ENCODE results near the gene GTF2H1. TPM values are rescaled to one million over a fixed set of nuclear protein-coding genes. Genes with fewer than 3 reads are reported as not detected.
A peak's percentile ranks its signal among the peaks of the same experiment; 100 is the strongest.
"Not testable (repeated sequence)": the region's sequence is repeated elsewhere in the genome, so short reads cannot be mapped to it uniquely, and the experiment has no call there.

The GTF2H1 gene
- total RNA-seq, 2 experiments from 2014 or later = 61.1 to 63.2 TPM

- Mint-ChIP-seq H3K27ac (no peak overlapping the region), H3K36me3 (no peaks in the 10 kb centered on the region), H3K9me3 (no peaks in the 10 kb centered on the region), H3K27me3 (no peaks in the 10 kb centered on the region), H3K4me1 (peaks cover 20% of the 10 kb centered on the region), H3K4me3 (no peak overlapping the region)
- DNase-seq = no peak
Measured at GRCh38 chr11:18379201-18379600, 56.8 kb downstream of the GTF2H1 start.

GRCh38 chr11:18383388-18384156 lies 61.2 kb downstream of the GTF2H1 start:
- Mint-ChIP-seq H3K27ac (peak overlapping the region; percentile 100), H3K9me3 (no peaks in the 10 kb centered on the region), H3K4me1 (peaks cover 37% of the 10 kb centered on the region), H3K27me3 (no peaks in the 10 kb centered on the region), H3K36me3 (no peaks in the 10 kb centered on the region), H3K4me3 (peak overlapping the region; percentile 61)
- DNase-seq = peak; percentile 85

GRCh38 chr11:18384157-18384641 lies 61.8 kb downstream of the GTF2H1 start:
- Mint-ChIP-seq H3K4me1 (peaks cover 37% of the 10 kb centered on the region), H3K36me3 (no peaks in the 10 kb centered on the region), H3K27ac (peak overlapping the region; percentile 100), H3K9me3 (no peaks in the 10 kb centered on the region), H3K27me3 (no peaks in the 10 kb centered on the region), H3K4me3 (peak overlapping the region; percentile 61)
- DNase-seq = no peak

DNA sequence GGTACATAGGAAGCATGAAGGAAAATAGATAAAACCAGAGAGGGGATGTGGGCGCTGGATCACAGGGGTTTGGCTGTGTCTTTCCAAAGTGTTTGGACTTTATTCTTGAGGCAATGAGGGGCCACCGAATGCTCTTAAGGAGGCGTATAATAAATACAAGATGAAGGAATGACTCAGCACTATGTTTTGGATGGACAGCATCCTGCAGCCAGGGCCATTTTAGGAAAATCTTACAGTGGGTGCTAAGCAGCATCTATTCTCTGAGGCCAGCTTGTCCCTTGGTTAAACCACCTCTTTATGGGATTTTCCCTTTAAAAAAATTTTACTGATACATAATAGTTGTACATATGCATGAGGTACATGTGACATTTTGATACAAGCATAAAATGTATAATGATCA lies 67.7 kb downstream of the GTF2H1 start:
- Mint-ChIP-seq H3K4me1 (peaks cover 42% of the 10 kb centered on the region), H3K4me3 (no peak overlapping the region), H3K27ac (no peak overlapping the region), H3K9me3 (no peaks in the 10 kb centered on the region), H3K36me3 (peaks cover 11% of the 10 kb centered on the region), H3K27me3 (peaks cover 6% of the 10 kb centered on the region)
- no peak for DNase-seq

DNA sequence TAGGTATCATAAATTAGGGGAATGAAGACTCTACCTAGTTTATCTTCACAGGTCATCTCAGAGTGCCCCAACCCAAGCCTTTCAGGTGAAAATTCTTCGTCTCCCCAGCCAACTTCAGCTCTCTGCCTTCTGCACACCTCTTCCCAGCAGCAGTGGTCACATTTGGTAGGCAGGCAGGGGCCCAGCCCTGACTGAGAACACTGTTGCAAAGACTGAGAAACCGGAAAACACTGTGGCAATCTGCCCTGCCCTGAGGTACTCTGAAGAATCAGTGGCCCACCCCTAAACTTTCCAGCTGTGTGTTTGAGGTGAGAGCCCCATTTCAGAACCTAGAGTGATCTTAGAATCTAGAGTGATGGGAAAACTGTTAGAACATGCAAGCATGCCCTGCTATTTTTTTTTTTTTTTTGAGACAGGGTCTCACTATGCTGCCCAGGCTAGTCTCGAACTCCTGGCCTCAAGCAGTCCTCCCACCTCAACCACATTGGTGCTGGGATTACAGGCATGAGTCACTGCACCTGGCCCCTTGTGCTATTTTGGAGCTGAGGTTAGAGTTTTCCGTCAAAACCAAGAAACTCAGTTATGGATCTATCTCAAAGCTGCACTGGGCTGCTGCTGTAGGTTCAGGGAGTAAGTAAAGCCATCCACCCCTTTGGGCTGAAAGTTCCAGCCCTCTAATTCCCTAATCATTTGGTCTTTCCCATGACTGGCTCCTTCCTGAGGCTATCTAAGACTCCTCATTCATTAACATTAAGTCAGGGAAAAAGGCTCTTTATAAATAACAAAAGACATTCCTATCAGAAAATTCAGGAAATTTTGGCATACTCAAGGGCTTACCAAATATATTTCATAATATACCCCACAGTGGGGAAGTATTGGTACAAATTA lies 70.3 kb downstream of the GTF2H1 start:
- no peaks in the 10 kb centered on the region for H3K9me3 Mint-ChIP-seq
- H3K36me3 Mint-ChIP-seq = peaks cover 36% of the 10 kb centered on the region
- peak overlapping the region; percentile 61 for H3K4me3 Mint-ChIP-seq
- DNase-seq = peak; percentile 14
- H3K4me1 Mint-ChIP-seq = peaks cover 39% of the 10 kb centered on the region
- peak overlapping the region; percentile 68 for H3K27ac Mint-ChIP-seq
- peaks cover 10% of the 10 kb centered on the region for H3K27me3 Mint-ChIP-seq

DNA sequence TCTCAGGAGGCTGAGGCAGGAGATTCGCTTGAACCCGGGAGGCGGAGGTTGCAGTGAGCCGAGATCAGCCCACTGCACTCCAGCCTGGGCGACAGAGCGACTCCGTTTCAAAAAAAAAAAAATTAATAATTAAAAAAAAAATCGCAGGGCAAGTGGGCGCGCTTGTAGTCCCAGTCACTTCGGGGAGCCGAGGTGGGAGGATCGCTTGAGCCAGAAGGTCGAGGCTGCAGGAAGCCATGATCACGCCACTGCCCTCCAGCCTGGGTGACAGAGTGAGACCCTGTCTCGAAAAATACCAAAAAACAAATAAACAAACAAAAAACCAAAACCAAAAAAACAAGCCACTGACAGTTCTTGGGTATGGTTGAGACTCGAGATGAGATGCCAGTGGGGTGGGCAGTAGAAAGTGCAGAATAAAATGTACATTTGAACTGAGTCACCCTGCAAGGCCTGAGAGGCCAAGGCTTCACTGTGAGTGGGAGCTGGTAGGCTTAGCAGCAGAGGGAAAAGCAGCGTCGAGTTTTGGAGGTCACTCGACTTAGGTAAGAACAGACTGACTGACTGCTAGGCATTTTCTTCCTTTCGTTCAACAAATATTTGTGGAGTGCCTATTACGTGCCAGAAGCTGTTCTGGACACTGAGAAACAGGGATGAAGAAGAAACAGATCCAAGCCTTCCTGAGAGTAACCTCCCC lies 71.4 kb downstream of the GTF2H1 start:
- H3K4me3 Mint-ChIP-seq = peak overlapping the region; percentile 97
- peak; percentile 41 for DNase-seq
- peak overlapping the region; percentile 99 for H3K27ac Mint-ChIP-seq
- H3K36me3 Mint-ChIP-seq = peaks cover 45% of the 10 kb centered on the region
- H3K9me3 Mint-ChIP-seq = no peaks in the 10 kb centered on the region
- H3K27me3 Mint-ChIP-seq = peaks cover 10% of the 10 kb centered on the region
- peaks cover 41% of the 10 kb centered on the region for H3K4me1 Mint-ChIP-seq

DNA sequence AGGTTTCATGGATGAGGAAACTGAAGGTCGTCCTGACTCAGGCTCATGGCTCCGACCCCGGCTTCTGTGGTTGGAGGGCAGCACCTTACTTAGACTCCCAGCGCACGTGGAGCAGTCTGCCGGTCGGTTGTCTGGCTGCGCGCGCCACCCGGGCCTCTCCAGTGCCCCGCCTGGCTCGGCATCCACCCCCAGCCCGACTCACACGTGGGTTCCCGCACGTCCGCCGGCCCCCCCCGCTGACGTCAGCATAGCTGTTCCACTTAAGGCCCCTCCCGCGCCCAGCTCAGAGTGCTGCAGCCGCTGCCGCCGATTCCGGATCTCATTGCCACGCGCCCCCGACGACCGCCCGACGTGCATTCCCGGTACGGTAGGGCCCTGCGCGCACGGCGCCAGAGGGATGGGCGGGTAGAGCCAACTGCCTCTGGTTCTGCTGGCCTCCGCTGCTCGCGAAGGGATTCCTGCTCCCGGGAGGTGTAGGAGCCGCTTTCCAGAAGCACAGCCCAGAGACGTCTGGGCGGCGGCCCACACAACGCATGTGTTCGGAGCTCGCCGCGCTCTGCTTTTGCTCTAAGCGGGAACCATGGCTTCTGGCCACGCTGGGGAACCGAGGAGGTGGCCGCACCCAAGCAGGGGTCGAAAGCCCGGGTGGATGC lies 72.0 kb downstream of the GTF2H1 start, which contains the start of gene LDHA:
TSS of gene LDHA (plus strand) at position 289 of the 653 bp plus-strand sequence. CDS start 2,280 bp downstream, outside the sequence.
- no peaks in the 10 kb centered on the region for H3K9me3 Mint-ChIP-seq
- DNase-seq = peak; percentile 99
- peaks cover 10% of the 10 kb centered on the region for H3K27me3 Mint-ChIP-seq
- peak within 1 kb of the TSS; percentile 99 for H3K27ac Mint-ChIP-seq
- H3K4me3 Mint-ChIP-seq = peak within 1 kb of the TSS; percentile 97
- peaks cover 47% of the 10 kb centered on the region for H3K4me1 Mint-ChIP-seq
- H3K36me3 Mint-ChIP-seq = peaks cover 52% of the 10 kb centered on the region

GRCh38 chr11:18394928-18395734 lies 72.8 kb downstream of the GTF2H1 start:
- peak overlapping the region; percentile 97 for H3K4me3 Mint-ChIP-seq
- H3K9me3 Mint-ChIP-seq = no peaks in the 10 kb centered on the region
- peaks cover 47% of the 10 kb centered on the region for H3K4me1 Mint-ChIP-seq
- peaks cover 10% of the 10 kb centered on the region for H3K27me3 Mint-ChIP-seq
- peak; percentile 14 for DNase-seq
- H3K27ac Mint-ChIP-seq = peak overlapping the region; percentile 99
- H3K36me3 Mint-ChIP-seq = peaks cover 59% of the 10 kb centered on the region

DNA sequence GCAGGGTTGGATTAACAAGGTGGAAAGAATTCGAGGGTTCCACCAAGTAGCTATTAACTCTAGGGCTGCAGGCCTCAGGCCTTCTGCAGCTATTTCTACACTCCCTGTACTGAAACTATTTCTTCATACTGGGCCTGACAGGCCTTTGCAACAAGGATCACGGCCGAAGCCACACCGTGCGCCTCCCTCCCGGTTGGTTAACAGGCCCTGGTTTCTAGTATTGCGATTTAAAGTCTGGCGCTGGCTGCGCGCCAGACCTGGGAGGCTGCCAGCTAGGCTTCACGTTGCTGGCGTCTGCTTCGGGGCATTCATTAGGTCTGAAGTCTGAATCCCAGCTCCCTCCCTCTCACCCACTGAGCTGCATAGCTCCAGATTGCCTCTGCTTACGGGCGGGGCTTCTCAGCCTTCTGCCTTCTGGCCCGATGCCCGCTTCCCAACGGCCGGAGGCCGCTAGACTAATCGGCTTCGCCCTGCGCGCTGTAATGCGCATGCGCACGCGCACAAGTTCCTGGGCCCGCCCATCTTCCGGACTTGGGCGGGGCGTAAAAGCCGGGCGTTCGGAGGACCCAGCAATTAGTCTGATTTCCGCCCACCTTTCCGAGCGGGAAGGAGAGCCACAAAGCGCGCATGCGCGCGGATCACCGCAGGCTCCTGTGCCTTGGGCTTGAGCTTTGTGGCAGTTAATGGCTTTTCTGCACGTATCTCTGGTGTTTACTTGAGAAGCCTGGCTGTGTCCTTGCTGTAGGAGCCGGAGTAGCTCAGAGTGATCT lies 73.6 kb downstream of the GTF2H1 start:
- DNase-seq = peak; percentile 98
- Mint-ChIP-seq H3K27me3 (peaks cover 10% of the 10 kb centered on the region), H3K4me1 (peaks cover 50% of the 10 kb centered on the region), H3K9me3 (no peaks in the 10 kb centered on the region), H3K36me3 (peaks cover 66% of the 10 kb centered on the region), H3K27ac (peak overlapping the region; percentile 99), H3K4me3 (peak overlapping the region; percentile 97)

DNA sequence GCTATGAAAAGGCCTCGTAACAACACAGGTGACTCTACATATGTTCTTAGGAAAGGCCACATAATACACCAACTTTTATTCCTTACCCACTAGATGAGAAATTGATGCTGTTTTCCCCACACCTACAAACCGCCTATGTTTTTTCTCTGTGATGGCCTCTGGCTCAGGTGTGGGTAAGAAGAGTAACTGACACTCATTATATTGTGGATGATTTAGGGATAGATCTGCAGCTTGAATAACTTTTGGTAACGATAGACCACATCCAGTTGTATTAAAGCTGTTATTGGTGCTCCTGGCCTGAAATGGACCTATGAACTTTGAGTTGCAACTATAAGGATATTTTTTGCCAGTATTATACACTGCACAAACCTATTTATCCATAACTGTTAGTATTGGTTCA lies 75.6 kb downstream of the GTF2H1 start:
- Mint-ChIP-seq H3K36me3 (peaks cover 79% of the 10 kb centered on the region), H3K4me3 (peak overlapping the region; percentile 68), H3K9me3 (no peaks in the 10 kb centered on the region), H3K27ac (peak overlapping the region; percentile 38), H3K4me1 (peaks cover 38% of the 10 kb centered on the region), H3K27me3 (peaks cover 10% of the 10 kb centered on the region)
- DNase-seq = no peak

DNA sequence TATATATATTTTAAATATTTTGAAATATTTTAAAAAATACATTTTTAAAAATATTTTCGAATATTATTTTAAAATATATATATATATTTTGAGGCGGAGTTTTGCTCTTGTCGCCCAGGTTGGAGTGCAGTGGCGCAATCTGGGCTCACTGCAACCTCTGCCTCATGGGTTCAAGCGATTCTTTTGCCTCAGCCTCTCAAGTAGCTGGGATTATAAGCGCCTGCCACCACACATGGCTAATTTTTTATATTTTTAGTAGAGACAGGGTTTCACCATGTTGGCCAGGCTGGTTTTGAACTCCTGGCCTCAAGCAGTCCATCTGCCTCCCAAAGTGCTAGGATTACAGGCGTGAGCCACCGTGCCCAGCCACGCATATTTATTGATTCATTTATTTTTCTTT lies 78.7 kb downstream of the GTF2H1 start:
- H3K9me3 Mint-ChIP-seq, H3K4me3 Mint-ChIP-seq, DNase-seq, H3K27me3 Mint-ChIP-seq, H3K27ac Mint-ChIP-seq: not testable (repeated sequence)
- Mint-ChIP-seq H3K36me3 (peaks cover 76% of the 10 kb centered on the region), H3K4me1 (peaks cover 32% of the 10 kb centered on the region)

GRCh38 chr11:18404062-18404461 lies 81.7 kb downstream of the GTF2H1 start:
- H3K4me1 Mint-ChIP-seq = peaks cover 15% of the 10 kb centered on the region
- H3K27ac Mint-ChIP-seq = peak overlapping the region; percentile 54
- H3K4me3 Mint-ChIP-seq = no peak overlapping the region
- no peaks in the 10 kb centered on the region for H3K27me3 Mint-ChIP-seq
- no peak for DNase-seq
- peaks cover 59% of the 10 kb centered on the region for H3K36me3 Mint-ChIP-seq
- no peaks in the 10 kb centered on the region for H3K9me3 Mint-ChIP-seq

GRCh38 chr11:18407400-18407799 lies 85.0 kb downstream of the GTF2H1 start:
- not testable (repeated sequence) for H3K27ac Mint-ChIP-seq, H3K27me3 Mint-ChIP-seq, H3K9me3 Mint-ChIP-seq, H3K4me1 Mint-ChIP-seq, H3K4me3 Mint-ChIP-seq, DNase-seq
- peaks cover 36% of the 10 kb centered on the region for H3K36me3 Mint-ChIP-seq

All from activated naive CD8-positive, alpha-beta T cell treated with anti-CD3 and anti-CD28 coated beads for 36 hours (primary cell).